Ovary (tissue), 9 donors: ENCODE measurements around the gene COPS8. TPM values are rescaled to one million over a fixed set of nuclear protein-coding genes. Genes with fewer than 3 reads are reported as not detected.

Experiments
- DNase-seq, 5 donors: peaks; one replicate each; pipeline ENCODE4 v3.0.0-alpha.2; 2019 to 2020
- H3K27ac ChIP-seq, 2 donors: fragments of 200-600 bp; one replicate each; pipeline versions ENCODE4 v1.5.1 to v1.8.0; 2019 to 2022
- H3K27me3 ChIP-seq: fragments of 200-600 bp; one replicate; pipeline ENCODE4 v1.8.0; 2022
- H3K36me3 ChIP-seq: fragments of 200-600 bp; sonication (generic); one replicate; pipeline ENCODE4 v1.5.1; 2019
- H3K4me1 ChIP-seq: one replicate; pipeline ENCODE4 v1.8.1; 2013; ENCODE audit warnings: mild to moderate bottlenecking, moderate library complexity; ENCODE audit not compliant: insufficient read depth
- H3K4me3 ChIP-seq: fragments of 200-600 bp; sonication (generic); one replicate; pipeline ENCODE4 v1.5.1; 2017
- H3K9me3 ChIP-seq, 2 donors: fragments of 200-600 bp in 1 of 2; sonication (generic) in 1 of 2; one replicate each; pipeline versions ENCODE4 v1.5.1 to v1.8.1; 2013 to 2019; ENCODE audit warnings: mild to moderate bottlenecking in 1 of 2, moderate library complexity in 1 of 2
- EP300 ChIP-seq: sonication (generic); formaldehyde crosslinking; IDR thresholded peaks from one replicate; pipeline ENCODE4 v1.6.1; 2017; ENCODE audit warnings: antibody characterized with exemption
- POLR2A ChIP-seq: fragments of 450-650 bp; IDR thresholded peaks from one replicate; pipeline ENCODE4 v1.6.1; 2017; ENCODE audit warnings: antibody characterized with exemption, mild to moderate bottlenecking, moderate library complexity
- WGBS, 3 donors: extraction: QIAGEN DNeasy Blood & Tissue Kit in 1 of 3; methylation state at CpG; one replicate each; pipeline versions ENCODE4 v1.1.5 to v1.1.7; 2013 to 2017; 5-methylcytosine and 5-hydroxymethylcytosine counted together
- intact Hi-C, 4 donors: fragments of 100-400 bp; cut with DNase I; formaldehyde crosslinking; loops; one replicate each; pipeline versions ENCODE4 v1.11.0 to v1.15.1; 2022 to 2023
- polyA plus RNA-seq, 2 donors: library from polyadenylated mRNA; stranded (reverse); fragments of 200-250 nt in 1 of 2; fragments of 350-450 nt in 1 of 2; fragmentation: Illumina TruSeq in 1 of 2; extraction: RNeasy Lipid Tissue Mini Kit (QIAGEN cat#74804) in 1 of 2; gene quantifications; one replicate each; pipeline ENCODE4 v1.2.3, GENCODE V29; 2013 to 2014
- total RNA-seq, 7 donors: library from RNA; depleted of rRNA in 2 of 7; stranded (reverse); fragments of >200 nt in 2 of 7; fragmentation: NEBNext Ultra II Directional in 3 of 7; extraction: Animal tissue kit (Norgen Biotek cat#: 25700) in 3 of 7; gene quantifications; one replicate each; pipeline versions ENCODE4 v1.1.0 to v1.2.4, GENCODE V29; 2016 to 2023
- TF ChIP-seq, protein P1 (sequence below), 3 donors: fragments of 450-650 bp in 2 of 3; fragments of 200-600 bp in 1 of 3; IDR thresholded peaks; one replicate each; pipeline versions ENCODE4 v1.5.1 to v1.8.0; 2016 to 2022; ENCODE audit warnings: antibody characterized with exemption in 3 of 3, mild to moderate bottlenecking in 1 of 3
- donor health status: DM: no; HTN: no; CAD: no; lungs with moderate emphysema.
- donor health status: DM: no; HTN: no; CAD: no.
- donor health status: Bipolar disorder and iron deficiency.
- donor health status: DM: yes; HTN: yes; CAD: no.
- donor health status: DM: no; HTN: no; CAD: no.
- donor health status: DM: yes; HTN: yes; CAD: no.

Gene COPS8
- total and polyA plus RNA-seq, 9 donors = 43.9 to 116 (median 56.6) TPM

DNA sequence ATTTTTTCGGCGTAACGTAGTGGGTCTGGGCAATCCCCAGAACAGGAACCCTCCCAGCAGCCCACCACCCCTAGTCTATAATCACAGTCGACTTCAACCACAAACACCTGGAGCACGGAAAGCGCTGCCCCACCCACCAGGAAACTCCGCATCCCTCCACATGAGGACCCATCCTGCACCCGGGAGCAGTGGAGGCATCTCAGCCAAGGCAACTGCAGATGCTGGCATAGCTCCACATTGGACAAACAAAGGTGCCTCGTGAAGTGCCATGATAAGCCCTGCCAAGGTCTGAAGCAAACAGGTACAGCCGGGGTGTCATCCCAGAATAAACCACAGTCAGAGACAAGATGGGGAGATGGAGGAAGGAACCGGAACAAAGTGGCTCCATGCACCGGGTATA is 24.3 kb upstream of the COPS8 start:
- Histone ChIP-seq H3K4me3 (no peak overlapping the region), H3K36me3 (no peaks in the 10 kb centered on the region), H3K27me3 (no peaks in the 10 kb centered on the region), H3K4me1 (peaks cover 6% of the 10 kb centered on the region), H3K9me3 (no peaks in the 10 kb centered on the region), H3K27ac (no peak overlapping the region)
- intact Hi-C loops = loop anchor here (2.0 to 10.0 kb wide), 4 partner anchors 497 to 709 kb away; partner anchors contain the start of gene ACKR3 (in 1 of the 4)
- 71 to 82% (median 80%) methylated on average over 12 of the region's 12 CpGs for WGBS, 3 donors
- no peak for DNase-seq
- TF ChIP-seq POLR2A = no peak
- TF ChIP-seq, protein P1, sequence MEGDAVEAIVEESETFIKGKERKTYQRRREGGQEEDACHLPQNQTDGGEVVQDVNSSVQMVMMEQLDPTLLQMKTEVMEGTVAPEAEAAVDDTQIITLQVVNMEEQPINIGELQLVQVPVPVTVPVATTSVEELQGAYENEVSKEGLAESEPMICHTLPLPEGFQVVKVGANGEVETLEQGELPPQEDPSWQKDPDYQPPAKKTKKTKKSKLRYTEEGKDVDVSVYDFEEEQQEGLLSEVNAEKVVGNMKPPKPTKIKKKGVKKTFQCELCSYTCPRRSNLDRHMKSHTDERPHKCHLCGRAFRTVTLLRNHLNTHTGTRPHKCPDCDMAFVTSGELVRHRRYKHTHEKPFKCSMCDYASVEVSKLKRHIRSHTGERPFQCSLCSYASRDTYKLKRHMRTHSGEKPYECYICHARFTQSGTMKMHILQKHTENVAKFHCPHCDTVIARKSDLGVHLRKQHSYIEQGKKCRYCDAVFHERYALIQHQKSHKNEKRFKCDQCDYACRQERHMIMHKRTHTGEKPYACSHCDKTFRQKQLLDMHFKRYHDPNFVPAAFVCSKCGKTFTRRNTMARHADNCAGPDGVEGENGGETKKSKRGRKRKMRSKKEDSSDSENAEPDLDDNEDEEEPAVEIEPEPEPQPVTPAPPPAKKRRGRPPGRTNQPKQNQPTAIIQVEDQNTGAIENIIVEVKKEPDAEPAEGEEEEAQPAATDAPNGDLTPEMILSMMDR (IDR thresholded peaks at IDR 0.05) = no peak
- no peak for TF ChIP-seq EP300

DNA sequence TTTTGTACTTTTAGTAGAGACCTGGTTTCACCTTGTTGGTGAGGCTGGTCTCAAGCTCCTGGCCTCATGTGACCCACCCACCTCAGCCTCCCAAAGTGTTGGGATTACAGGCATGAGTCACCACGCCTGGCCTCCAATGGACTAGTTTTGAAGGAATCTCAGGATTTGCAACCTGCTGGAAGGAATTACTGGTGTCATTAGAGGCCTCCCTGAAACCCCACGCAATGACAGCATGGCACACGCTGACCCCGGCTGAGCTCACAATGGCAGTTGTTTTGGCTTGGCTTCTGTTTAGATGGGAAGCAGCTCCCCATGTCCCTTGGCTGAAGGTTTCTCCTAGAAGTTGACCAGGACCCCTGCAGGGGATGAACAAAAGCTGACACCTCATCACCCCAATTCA is 23.1 kb upstream of the COPS8 start:
- TF ChIP-seq POLR2A (no peak), EP300 (no peak)
- TF ChIP-seq, protein P1 (IDR thresholded peaks at IDR 0.05) = no peak
- intact Hi-C loops = loop anchor here (5.0 to 10.0 kb wide), 3 partner anchors 498 to 710 kb away; partner anchors contain the start of gene ACKR3 (in 1 of the 4)
- WGBS, 3 donors = 91 to 97% (median 91%) methylated on average over 4 of the region's 4 CpGs

DNA sequence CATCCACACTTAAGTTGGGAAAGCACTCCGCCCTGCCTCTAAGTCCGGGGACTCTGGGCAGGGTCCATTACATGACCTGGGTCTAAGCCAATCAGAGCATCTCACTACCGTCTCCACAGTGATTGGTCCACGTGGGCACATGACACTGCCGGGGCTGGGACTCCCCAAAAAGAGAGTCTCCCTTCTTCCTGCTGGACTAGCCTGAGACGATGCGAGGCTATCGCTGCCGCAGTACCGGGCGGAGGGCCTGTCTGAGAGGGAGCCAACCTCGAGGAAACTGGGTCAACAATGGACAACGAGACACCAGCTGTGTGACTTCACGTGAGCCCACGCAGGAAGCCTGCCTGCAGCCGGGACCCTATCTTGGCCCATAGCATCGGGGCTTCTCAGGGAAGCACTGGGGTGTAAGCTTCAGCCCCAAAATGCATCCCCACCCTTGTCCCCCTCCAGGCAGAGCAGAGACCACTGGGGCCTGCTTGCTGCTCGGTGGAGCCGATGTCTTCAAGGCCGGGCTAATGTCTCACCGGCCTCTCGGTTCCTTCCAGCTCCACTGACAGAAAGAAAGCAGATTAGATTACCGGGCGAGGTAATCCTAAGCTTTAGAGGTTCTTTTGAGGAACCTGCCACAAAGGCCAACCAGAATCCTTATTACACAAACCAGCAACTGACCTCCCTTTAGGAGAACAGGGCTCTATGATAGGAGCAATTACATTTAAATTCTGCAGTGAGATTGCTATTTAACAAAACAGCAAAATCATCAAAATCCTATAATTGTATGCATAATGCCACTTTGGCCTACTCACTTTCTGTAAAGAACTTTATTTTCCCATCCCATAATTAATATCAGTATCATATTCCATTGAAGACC is 21.3 kb upstream of the COPS8 start:
- WGBS, 3 donors = 85 to 89% (median 85%) methylated on average over 24 of the region's 24 CpGs

More for the DNA sequence above, 23.1 kb upstream of the COPS8 start:
- Histone ChIP-seq H3K4me3 (no peak overlapping the region), H3K9me3 (no peaks in the 10 kb centered on the region), H3K36me3 (no peaks in the 10 kb centered on the region), H3K27me3 (no peaks in the 10 kb centered on the region), H3K27ac (no peak overlapping the region), H3K4me1 (peaks cover 6% of the 10 kb centered on the region)
- DNase-seq = no peak

DNA sequence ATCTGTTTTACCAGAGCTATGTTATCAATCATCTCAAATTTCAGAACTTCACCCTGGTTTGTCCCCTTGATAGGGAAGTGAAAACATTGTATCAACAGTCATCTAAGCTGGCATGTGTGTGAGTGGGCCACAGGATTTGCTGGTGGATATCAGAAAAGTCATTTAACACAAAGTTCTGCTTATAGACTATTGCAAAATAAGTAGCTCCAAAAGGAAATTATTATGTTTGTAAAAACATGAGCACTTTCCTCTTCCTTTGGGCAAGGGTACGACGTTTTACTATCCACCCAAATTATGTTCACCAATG is 20.7 kb upstream of the COPS8 start:
- intact Hi-C loops = loop anchor here in 1 of 4 donors (10.0 kb wide), 1 partner anchor 500 kb away; the partner anchor contains the start of gene ACKR3
- Histone ChIP-seq H3K4me3 (no peak overlapping the region), H3K9me3 (no peaks in the 10 kb centered on the region), H3K27me3 (no peaks in the 10 kb centered on the region), H3K36me3 (no peaks in the 10 kb centered on the region), H3K4me1 (peaks cover 3% of the 10 kb centered on the region), H3K27ac (no peak overlapping the region)
- 74 to 80% (median 77%) methylated on average over 2 of the region's 2 CpGs for WGBS, 3 donors
- no peak for TF ChIP-seq POLR2A
- TF ChIP-seq EP300 = no peak
- TF ChIP-seq, protein P1 (IDR thresholded peaks at IDR 0.05) = no peak
- DNase-seq = no peak

More for the DNA sequence above, 21.3 kb upstream of the COPS8 start:
- no peak overlapping the region for H3K4me3 ChIP-seq
- intact Hi-C loops = loop anchor here (5.0 to 10.0 kb wide), 3 partner anchors 500 to 712 kb away; partner anchors contain the start of gene ACKR3 (in 1 of the 4)
- H3K36me3 ChIP-seq = no peaks in the 10 kb centered on the region
- peaks cover 6% of the 10 kb centered on the region for H3K4me1 ChIP-seq
- H3K27ac ChIP-seq = no peak overlapping the region
- no peaks in the 10 kb centered on the region for H3K27me3 ChIP-seq
- H3K9me3 ChIP-seq = no peaks in the 10 kb centered on the region
- no peak for DNase-seq
- TF ChIP-seq, protein P1 (IDR thresholded peaks at IDR 0.05) = no peak
- no peak for TF ChIP-seq EP300
- TF ChIP-seq POLR2A = no peak
